Large intestine (tissue), 3 donors: ENCODE results near the gene ZNHIT1. TPM values are rescaled to one million over a fixed set of nuclear protein-coding genes. Genes with fewer than 3 reads are reported as not detected.

Source experiments
- DNase-seq, 2 donors: peaks; one replicate each; pipeline versions ENCODE4 v3.0.0 to v3.0.0-alpha.2; 2013
- H3K27ac ChIP-seq: one replicate; pipeline ENCODE4 v1.5.1; 2013; ENCODE audit warnings: low read length
- H3K27me3 ChIP-seq: 2 replicates; pipeline ENCODE4 v1.6.1; 2013; ENCODE audit warnings: low read length; ENCODE audit not compliant: control insufficient read depth, insufficient read depth
- H3K36me3 ChIP-seq: 2 replicates; pipeline ENCODE4 v1.6.1; 2013; ENCODE audit warnings: low read length; ENCODE audit not compliant: control insufficient read depth, insufficient read depth
- H3K4me1 ChIP-seq: one replicate; pipeline ENCODE4 v1.6.1; 2013; ENCODE audit warnings: low read length; ENCODE audit not compliant: control insufficient read depth, insufficient read depth
- H3K4me3 ChIP-seq: one replicate; pipeline ENCODE4 v1.5.1; 2013; ENCODE audit warnings: low read length
- H3K9me3 ChIP-seq: one replicate; pipeline ENCODE4 v1.6.1; 2013; ENCODE audit warnings: mild to moderate bottlenecking, low read depth, low read length, moderate library complexity; ENCODE audit not compliant: control insufficient read depth
- WGBS: methylation state at CpG from one replicate; pipeline ENCODE4 v1.1.5; 2013; ENCODE audit warnings: low lambda C conversion rate; ENCODE audit not compliant: insufficient coverage; 5-methylcytosine and 5-hydroxymethylcytosine counted together
- polyA plus RNA-seq: library from polyadenylated mRNA; unstranded; fragments of 120-200 nt; gene quantifications from one replicate; pipeline ENCODE4 v1.2.1, GENCODE V29; 2013

Gene ZNHIT1
- polyA plus RNA-seq, 1 donor = 60.9 TPM

GRCh38 chr7:101216001-101216859 lies 1.7 kb upstream of the ZNHIT1 start:
- peak overlapping the region; percentile 71 for H3K4me3 ChIP-seq
- H3K4me1 ChIP-seq = peaks cover 29% of the 10 kb centered on the region
- WGBS = no CpG with 5 or more reads among the region's 31 CpGs
- DNase-seq = no peak
- no peaks in the 10 kb centered on the region for H3K27me3 ChIP-seq
- peaks cover 30% of the 10 kb centered on the region for H3K36me3 ChIP-seq
- H3K27ac ChIP-seq = peak overlapping the region; percentile 95
- H3K9me3 ChIP-seq = no peaks in the 10 kb centered on the region

- H3K4me3 ChIP-seq = peak overlapping the region; percentile 71
- H3K27ac ChIP-seq = peak overlapping the region; percentile 95
- no peaks in the 10 kb centered on the region for H3K9me3 ChIP-seq
- H3K36me3 ChIP-seq = peaks cover 28% of the 10 kb centered on the region
- no CpG with 5 or more reads among the region's 34 CpGs for WGBS
- peak in 1 of 2 donors; percentile 54 for DNase-seq
- peaks cover 29% of the 10 kb centered on the region for H3K4me1 ChIP-seq
- no peaks in the 10 kb centered on the region for H3K27me3 ChIP-seq
These were observed 1.0 kb upstream of the ZNHIT1 start for GRCh38 chr7:101216860-101217387.

GRCh38 chr7:101218236-101219125 lies 516 bp downstream of the ZNHIT1 start:
- Histone ChIP-seq H3K9me3 (peaks cover 5% of the 10 kb centered on the region), H3K4me1 (peaks cover 29% of the 10 kb centered on the region), H3K27me3 (no peaks in the 10 kb centered on the region), H3K4me3 (peak overlapping the region; percentile 71), H3K27ac (peak overlapping the region; percentile 95), H3K36me3 (peaks cover 26% of the 10 kb centered on the region)
- DNase-seq = peak in 1 of 2 donors; percentile 66
- 21% methylated on average over 5 of the region's 26 CpGs for WGBS

GRCh38 chr7:101220295-101220694 lies 2.3 kb downstream of the ZNHIT1 start:
- H3K27ac ChIP-seq = peak overlapping the region; percentile 95
- H3K36me3 ChIP-seq = peaks cover 37% of the 10 kb centered on the region
- peaks cover 6% of the 10 kb centered on the region for H3K9me3 ChIP-seq
- peaks cover 29% of the 10 kb centered on the region for H3K4me1 ChIP-seq
- no peak overlapping the region for H3K4me3 ChIP-seq
- peak; percentile 80 to 86 for DNase-seq
- WGBS = no CpG with 5 or more reads among the region's 5 CpGs
- H3K27me3 ChIP-seq = no peaks in the 10 kb centered on the region

- WGBS = no CpG with 5 or more reads among the region's 27 CpGs
- DNase-seq = no peak
- Histone ChIP-seq H3K4me1 (peaks cover 20% of the 10 kb centered on the region), H3K9me3 (peaks cover 6% of the 10 kb centered on the region), H3K4me3 (no peak overlapping the region), H3K27me3 (no peaks in the 10 kb centered on the region), H3K27ac (no peak overlapping the region), H3K36me3 (peaks cover 37% of the 10 kb centered on the region)
These were observed 4.4 kb downstream of the ZNHIT1 start for GRCh38 chr7:101222275-101222830.

GRCh38 chr7:101223528-101223927 lies 5.6 kb downstream of the ZNHIT1 start:
- Histone ChIP-seq H3K36me3 (peaks cover 44% of the 10 kb centered on the region), H3K4me3 (no peak overlapping the region), H3K9me3 (peaks cover 6% of the 10 kb centered on the region), H3K27ac (no peak overlapping the region), H3K4me1 (peaks cover 19% of the 10 kb centered on the region), H3K27me3 (no peaks in the 10 kb centered on the region)
- DNase-seq = no peak
- no CpG with 5 or more reads among the region's 15 CpGs for WGBS

- H3K36me3 ChIP-seq = peaks cover 51% of the 10 kb centered on the region
These were observed 7.7 kb downstream of the ZNHIT1 start for GRCh38 chr7:101225650-101226049.

GRCh38 chr7:101226721-101227120 lies 8.8 kb downstream of the ZNHIT1 start:
- Histone ChIP-seq H3K27ac (no peak overlapping the region), H3K36me3 (peaks cover 47% of the 10 kb centered on the region), H3K4me1 (peaks cover 8% of the 10 kb centered on the region), H3K9me3 (peaks cover 6% of the 10 kb centered on the region), H3K4me3 (no peak overlapping the region), H3K27me3 (no peaks in the 10 kb centered on the region)
- peak in 1 of 2 donors; percentile 62 for DNase-seq
- 89% methylated on average over 3 of the region's 9 CpGs for WGBS

More at GRCh38 chr7:101225650-101226049, 7.7 kb downstream of the ZNHIT1 start:
- Histone ChIP-seq H3K27me3 (no peaks in the 10 kb centered on the region), H3K9me3 (peaks cover 6% of the 10 kb centered on the region), H3K27ac (no peak overlapping the region), H3K4me3 (no peak overlapping the region), H3K4me1 (peaks cover 3% of the 10 kb centered on the region)
- no peak for DNase-seq
- no CpG with 5 or more reads among the region's 6 CpGs for WGBS

GRCh38 chr7:101231644-101232043 lies 13.7 kb downstream of the ZNHIT1 start:
- WGBS = no CpG with 5 or more reads among the region's 7 CpGs
- peak overlapping the region; percentile 76 for H3K27ac ChIP-seq
- H3K9me3 ChIP-seq = no peaks in the 10 kb centered on the region
- peaks cover 52% of the 10 kb centered on the region for H3K4me1 ChIP-seq
- H3K27me3 ChIP-seq = no peaks in the 10 kb centered on the region
- peak overlapping the region; percentile 46 for H3K4me3 ChIP-seq
- DNase-seq = peak in 1 of 2 donors; percentile 52
- peaks cover 19% of the 10 kb centered on the region for H3K36me3 ChIP-seq
